HepG2 (cell line): ENCODE measurements around the gene JAKMIP2. TPM values are rescaled to one million over a fixed set of nuclear protein-coding genes. Genes with fewer than 3 reads are reported as not detected.

Experiments
- ARHGAP35 ChIP-seq: sonication (generic); formaldehyde crosslinking; IDR thresholded peaks from 2 replicates; pipeline ENCODE4 v1.9.0; 2022; ENCODE audit warnings: mild to moderate bottlenecking, inconsistent platforms, moderate library complexity, missing genetic modification reagents, borderline replicate concordance
- BRD4 ChIP-seq: sonication (generic); formaldehyde crosslinking; IDR thresholded peaks from 2 replicates; pipeline ENCODE4 v1.4.0; 2020; ENCODE audit warnings: missing genetic modification reagents
- IKZF1 ChIP-seq: fragments of 450-650 bp; IDR thresholded peaks from 2 replicates; pipeline ENCODE4 v1.7.1; 2016
- MXD1 ChIP-seq: sonication (generic); formaldehyde crosslinking; IDR thresholded peaks from 2 replicates; pipeline ENCODE4 v1.4.0; 2020; ENCODE audit warnings: mild to moderate bottlenecking, missing genetic modification reagents
- MZF1 ChIP-seq: sonication (generic); formaldehyde crosslinking; IDR thresholded peaks from 2 replicates; pipeline ENCODE4 v1.8.1; 2023; ENCODE audit warnings: mild to moderate bottlenecking, missing genetic modification reagents, borderline replicate concordance
- RARG ChIP-seq: sonication (generic); formaldehyde crosslinking; IDR thresholded peaks from 2 replicates; pipeline ENCODE4 v1.4.0; 2020; ENCODE audit warnings: low read depth, mild to moderate bottlenecking, missing genetic modification reagents
- SCMH1 ChIP-seq: sonication (generic); formaldehyde crosslinking; IDR thresholded peaks from 2 replicates; pipeline ENCODE4 v1.9.0; 2021; ENCODE audit warnings: missing genetic modification reagents, mild to moderate bottlenecking, borderline replicate concordance
- SNAPC2 ChIP-seq: sonication (generic); formaldehyde crosslinking; IDR thresholded peaks from 2 replicates; pipeline ENCODE4 v1.8.1; 2022; ENCODE audit warnings: mild to moderate bottlenecking, missing genetic modification reagents
- SOX6 ChIP-seq, 2 experiments: fragments of 450-650 bp in 1 of 2; sonication (generic) in 1 of 2; formaldehyde crosslinking in 1 of 2; IDR thresholded peaks; 2 replicates each; pipeline versions ENCODE4 v1.4.0 to v1.6.1; 2017 to 2020; ENCODE audit warnings: antibody characterized with exemption in 1 of 2, mild to moderate bottlenecking in 1 of 2, missing genetic modification reagents in 1 of 2
- TBX2 ChIP-seq: sonication (generic); formaldehyde crosslinking; IDR thresholded peaks from 2 replicates; pipeline ENCODE4 v1.5.0; 2020; ENCODE audit warnings: missing genetic modification reagents, mild to moderate bottlenecking, borderline replicate concordance
- TOPORS ChIP-seq: sonication (generic); formaldehyde crosslinking; IDR thresholded peaks from 2 replicates; pipeline ENCODE4 v1.8.0; 2023; ENCODE audit warnings: mild to moderate bottlenecking, missing genetic modification reagents
- ZFP62 ChIP-seq: sonication (generic); formaldehyde crosslinking; IDR thresholded peaks from 2 replicates; pipeline ENCODE4 v1.4.0; 2020; ENCODE audit warnings: missing genetic modification reagents
- ZFP91 ChIP-seq: sonication (generic); formaldehyde crosslinking; IDR thresholded peaks from 2 replicates; pipeline ENCODE4 v1.9.0; 2022; ENCODE audit warnings: missing genetic modification reagents, mild to moderate bottlenecking, borderline replicate concordance
- ZNF20 ChIP-seq: sonication (generic); formaldehyde crosslinking; IDR thresholded peaks from 2 replicates; pipeline ENCODE4 v1.4.0; 2020; ENCODE audit warnings: mild to moderate bottlenecking, moderate library complexity, missing genetic modification reagents
- ZNF414 ChIP-seq: sonication (generic); formaldehyde crosslinking; IDR thresholded peaks from 2 replicates; pipeline ENCODE4 v1.5.0; 2020; ENCODE audit warnings: missing genetic modification reagents
- ZNF543 ChIP-seq: sonication (generic); formaldehyde crosslinking; IDR thresholded peaks from 2 replicates; pipeline ENCODE4 v1.4.0; 2020; ENCODE audit warnings: mild to moderate bottlenecking, missing genetic modification reagents
- ZSCAN22 ChIP-seq: sonication (generic); formaldehyde crosslinking; IDR thresholded peaks from 2 replicates; pipeline ENCODE4 v1.4.0; 2020; ENCODE audit warnings: mild to moderate bottlenecking, missing genetic modification reagents
- polyA plus RNA-seq, 8 experiments: library from polyadenylated mRNA; depleted of rRNA in 3 of 8; stranded (reverse) in 7 of 8; unstranded in 1 of 8; fragments of >200 nt; fragmentation: Illumina TruSeq in 4 of 8; extraction: Trizol in 4 of 8; gene quantifications; 2 replicates each; pipeline versions ENCODE4 v1.2.1 to v1.2.3, GENCODE V29; 2011 to 2016; ENCODE audit warnings: low read depth in 4 of 8, missing spikeins in 1 of 8, mixed read lengths in 1 of 8; ENCODE audit not compliant: insufficient read depth in 1 of 8
- total RNA-seq, 5 experiments: library from RNA; depleted of rRNA; stranded (reverse); fragments of >200 nt; fragmentation: Illumina TruSeq; extraction: Trizol; gene quantifications; 2 replicates each; pipeline ENCODE4 v1.2.3, GENCODE V29; 2016; ENCODE audit warnings: low read depth in 1 of 5
- TF ChIP-seq, protein P1 (sequence below): sonication (generic); formaldehyde crosslinking; IDR thresholded peaks from 2 replicates; pipeline ENCODE4 v1.5.0; 2020; ENCODE audit warnings: mild to moderate bottlenecking, missing genetic modification reagents
- TF ChIP-seq, protein P2 (sequence below): sonication (generic); formaldehyde crosslinking; IDR thresholded peaks from 2 replicates; pipeline ENCODE4 v1.4.0; 2020; ENCODE audit warnings: missing genetic modification reagents, borderline replicate concordance
- TF ChIP-seq, protein P3 (sequence below): sonication (generic); formaldehyde crosslinking; IDR thresholded peaks from 2 replicates; pipeline ENCODE4 v1.5.0; 2020; ENCODE audit warnings: mild to moderate bottlenecking, low read depth, missing genetic modification reagents, borderline replicate concordance

Gene JAKMIP2
- total and polyA plus RNA-seq, 2 of the 13 experiments (the other 11 are each of a cell fraction or from before 2014, with no cell fraction given), result 0.04 to 2.1 TPM

- TF ChIP-seq, protein P1, sequence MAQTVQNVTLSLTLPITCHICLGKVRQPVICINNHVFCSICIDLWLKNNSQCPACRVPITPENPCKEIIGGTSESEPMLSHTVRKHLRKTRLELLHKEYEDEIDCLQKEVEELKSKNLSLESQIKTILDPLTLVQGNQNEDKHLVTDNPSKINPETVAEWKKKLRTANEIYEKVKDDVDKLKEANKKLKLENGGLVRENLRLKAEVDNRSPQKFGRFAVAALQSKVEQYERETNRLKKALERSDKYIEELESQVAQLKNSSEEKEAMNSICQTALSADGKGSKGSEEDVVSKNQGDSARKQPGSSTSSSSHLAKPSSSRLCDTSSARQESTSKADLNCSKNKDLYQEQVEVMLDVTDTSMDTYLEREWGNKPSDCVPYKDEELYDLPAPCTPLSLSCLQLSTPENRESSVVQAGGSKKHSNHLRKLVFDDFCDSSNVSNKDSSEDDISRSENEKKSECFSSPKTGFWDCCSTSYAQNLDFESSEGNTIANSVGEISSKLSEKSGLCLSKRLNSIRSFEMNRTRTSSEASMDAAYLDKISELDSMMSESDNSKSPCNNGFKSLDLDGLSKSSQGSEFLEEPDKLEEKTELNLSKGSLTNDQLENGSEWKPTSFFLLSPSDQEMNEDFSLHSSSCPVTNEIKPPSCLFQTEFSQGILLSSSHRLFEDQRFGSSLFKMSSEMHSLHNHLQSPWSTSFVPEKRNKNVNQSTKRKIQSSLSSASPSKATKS (CRISPR knock-in tag), result no peak
- TF ChIP-seq, protein P2, sequence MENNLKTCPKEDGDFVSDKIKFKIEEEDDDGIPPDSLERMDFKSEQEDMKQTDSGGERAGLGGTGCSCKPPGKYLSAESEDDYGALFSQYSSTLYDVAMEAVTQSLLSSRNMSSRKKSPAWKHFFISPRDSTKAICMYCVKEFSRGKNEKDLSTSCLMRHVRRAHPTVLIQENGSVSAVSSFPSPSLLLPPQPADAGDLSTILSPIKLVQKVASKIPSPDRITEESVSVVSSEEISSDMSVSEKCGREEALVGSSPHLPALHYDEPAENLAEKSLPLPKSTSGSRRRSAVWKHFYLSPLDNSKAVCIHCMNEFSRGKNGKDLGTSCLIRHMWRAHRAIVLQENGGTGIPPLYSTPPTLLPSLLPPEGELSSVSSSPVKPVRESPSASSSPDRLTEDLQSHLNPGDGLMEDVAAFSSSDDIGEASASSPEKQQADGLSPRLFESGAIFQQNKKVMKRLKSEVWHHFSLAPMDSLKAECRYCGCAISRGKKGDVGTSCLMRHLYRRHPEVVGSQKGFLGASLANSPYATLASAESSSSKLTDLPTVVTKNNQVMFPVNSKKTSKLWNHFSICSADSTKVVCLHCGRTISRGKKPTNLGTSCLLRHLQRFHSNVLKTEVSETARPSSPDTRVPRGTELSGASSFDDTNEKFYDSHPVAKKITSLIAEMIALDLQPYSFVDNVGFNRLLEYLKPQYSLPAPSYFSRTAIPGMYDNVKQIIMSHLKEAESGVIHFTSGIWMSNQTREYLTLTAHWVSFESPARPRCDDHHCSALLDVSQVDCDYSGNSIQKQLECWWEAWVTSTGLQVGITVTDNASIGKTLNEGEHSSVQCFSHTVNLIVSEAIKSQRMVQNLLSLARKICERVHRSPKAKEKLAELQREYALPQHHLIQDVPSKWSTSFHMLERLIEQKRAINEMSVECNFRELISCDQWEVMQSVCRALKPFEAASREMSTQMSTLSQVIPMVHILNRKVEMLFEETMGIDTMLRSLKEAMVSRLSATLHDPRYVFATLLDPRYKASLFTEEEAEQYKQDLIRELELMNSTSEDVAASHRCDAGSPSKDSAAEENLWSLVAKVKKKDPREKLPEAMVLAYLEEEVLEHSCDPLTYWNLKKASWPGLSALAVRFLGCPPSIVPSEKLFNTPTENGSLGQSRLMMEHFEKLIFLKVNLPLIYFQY (CRISPR knock-in tag), result no peak
- TF ChIP-seq TOPORS (CRISPR knock-in tag) (no peak), IKZF1 (no peak), MXD1 (CRISPR knock-in tag) (no peak), ZFP91 (CRISPR knock-in tag) (no peak), ZFP62 (CRISPR knock-in tag) (no peak), BRD4 (no peak), SNAPC2 (no peak), SCMH1 (CRISPR knock-in tag) (no peak), ZNF414 (CRISPR knock-in tag) (no peak), ZSCAN22 (no peak), ARHGAP35 (no peak), RARG (CRISPR knock-in tag) (no peak), ZNF20 (CRISPR knock-in tag) (no peak), ZNF543 (CRISPR knock-in tag) (no peak), SOX6 (IDR thresholded peaks at IDR 0.05) (no peak), SOX6 (CRISPR knock-in tag; IDR thresholded peaks at IDR 0.05) (peak; percentile 70; the same call in 1 of the 2 replicates), TBX2 (CRISPR knock-in tag) (no peak), MZF1 (CRISPR knock-in tag) (no peak)
- TF ChIP-seq, protein P3, sequence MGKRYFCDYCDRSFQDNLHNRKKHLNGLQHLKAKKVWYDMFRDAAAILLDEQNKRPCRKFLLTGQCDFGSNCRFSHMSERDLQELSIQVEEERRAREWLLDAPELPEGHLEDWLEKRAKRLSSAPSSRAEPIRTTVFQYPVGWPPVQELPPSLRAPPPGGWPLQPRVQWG (CRISPR knock-in tag), result no peak
Measured at GRCh38 chr5:147659166-147659929, 123.2 kb downstream of the JAKMIP2 start (continued).
